ENCODE measurements around the gene BCAP31. TPM values are rescaled to one million over a fixed set of nuclear protein-coding genes. Genes with fewer than 3 reads are reported as not detected.
"Not testable (repeated sequence)": the region's sequence is repeated elsewhere in the genome, so short reads cannot be mapped to it uniquely, and the experiment has no call there.

The BCAP31 gene
- total RNA-seq, 1 donor from 2014 or later: 154 TPM

- Mint-ChIP-seq H3K4me3 (ENCODE audit: low read depth) (no peak overlapping the region), H3K27ac (no peak overlapping the region), H3K4me1 (ENCODE audit: low read depth) (no peaks in the 10 kb centered on the region), H3K27me3 (ENCODE audit: low read depth) (peaks cover 15% of the 10 kb centered on the region), H3K9me3 (no peaks in the 10 kb centered on the region), H3K36me3 (ENCODE audit: low read depth) (no peaks in the 10 kb centered on the region)
- intact Hi-C loops (cut with micrococcal nuclease): no loop called here
- DNase-seq (ENCODE audit: low spot score): no peak
These were observed 34.3 kb downstream of the BCAP31 start for GRCh38 chrX:153689654-153690465.

GRCh38 chrX:153688911-153689590, 35.1 kb downstream of the BCAP31 start:
- Mint-ChIP-seq H3K9me3 (no peaks in the 10 kb centered on the region), H3K27ac (no peak overlapping the region), H3K4me1 (ENCODE audit: low read depth) (no peaks in the 10 kb centered on the region), H3K27me3 (ENCODE audit: low read depth) (peaks cover 15% of the 10 kb centered on the region), H3K4me3 (ENCODE audit: low read depth) (no peak overlapping the region), H3K36me3 (ENCODE audit: low read depth) (no peaks in the 10 kb centered on the region)
- intact Hi-C loops (cut with micrococcal nuclease): no loop called here
- DNase-seq (ENCODE audit: low spot score): no peak

GRCh38 chrX:153688506-153688905, 35.7 kb downstream of the BCAP31 start:
- Mint-ChIP-seq H3K27me3 (ENCODE audit: low read depth) (peaks cover 15% of the 10 kb centered on the region), H3K4me1 (ENCODE audit: low read depth) (no peaks in the 10 kb centered on the region), H3K4me3 (ENCODE audit: low read depth) (no peak overlapping the region), H3K9me3 (no peaks in the 10 kb centered on the region), H3K36me3 (ENCODE audit: low read depth) (no peaks in the 10 kb centered on the region), H3K27ac (no peak overlapping the region)
- no peak for DNase-seq (ENCODE audit: low spot score)
- intact Hi-C loops (cut with micrococcal nuclease): no loop called here

GRCh38 chrX:153688071-153688470, 36.1 kb downstream of the BCAP31 start:
- intact Hi-C loops (cut with micrococcal nuclease): no loop called here
- Mint-ChIP-seq H3K9me3 (no peaks in the 10 kb centered on the region), H3K36me3 (ENCODE audit: low read depth) (no peaks in the 10 kb centered on the region), H3K4me1 (ENCODE audit: low read depth) (no peaks in the 10 kb centered on the region), H3K27me3 (ENCODE audit: low read depth) (peaks cover 15% of the 10 kb centered on the region), H3K27ac (no peak overlapping the region), H3K4me3 (ENCODE audit: low read depth) (no peak overlapping the region)
- no peak for DNase-seq (ENCODE audit: low spot score)

- H3K27ac Mint-ChIP-seq: no peak within 1 kb of the TSS
- DNase-seq (ENCODE audit: low spot score): no peak
- intact Hi-C loops (cut with micrococcal nuclease): no loop called here
- no peaks in the 10 kb centered on the region for H3K9me3 Mint-ChIP-seq
- H3K36me3 Mint-ChIP-seq (ENCODE audit: low read depth): no peaks in the 10 kb centered on the region
- H3K4me1 Mint-ChIP-seq (ENCODE audit: low read depth): no peaks in the 10 kb centered on the region
- H3K4me3 Mint-ChIP-seq (ENCODE audit: low read depth): peak within 1 kb of the TSS; percentile 70
- peaks cover 17% of the 10 kb centered on the region for H3K27me3 Mint-ChIP-seq (ENCODE audit: low read depth)
These were observed 36.8 kb downstream of the BCAP31 start, which contains the start of gene SLC6A8 for GRCh38 chrX:153687121-153688039. Gene SLC6A8, plus strand, starts transcription at chrX:153687926. Its CDS starts 649 bp downstream, at chrX:153688575.

GRCh38 chrX:153686711-153687110, 37.5 kb downstream of the BCAP31 start:
- no peaks in the 10 kb centered on the region for H3K4me1 Mint-ChIP-seq (ENCODE audit: low read depth)
- H3K9me3 Mint-ChIP-seq: no peaks in the 10 kb centered on the region
- no peak for DNase-seq (ENCODE audit: low spot score)
- no peak overlapping the region for H3K27ac Mint-ChIP-seq
- no peaks in the 10 kb centered on the region for H3K36me3 Mint-ChIP-seq (ENCODE audit: low read depth)
- intact Hi-C loops (cut with micrococcal nuclease): no loop called here
- H3K27me3 Mint-ChIP-seq (ENCODE audit: low read depth): peaks cover 18% of the 10 kb centered on the region
- H3K4me3 Mint-ChIP-seq (ENCODE audit: low read depth): no peak overlapping the region

- Mint-ChIP-seq H3K27ac (no peak overlapping the region), H3K9me3 (no peaks in the 10 kb centered on the region), H3K27me3 (ENCODE audit: low read depth) (peaks cover 19% of the 10 kb centered on the region), H3K4me3 (ENCODE audit: low read depth) (no peak overlapping the region), H3K36me3 (ENCODE audit: low read depth) (no peaks in the 10 kb centered on the region), H3K4me1 (ENCODE audit: low read depth) (no peaks in the 10 kb centered on the region)
- intact Hi-C loops (cut with micrococcal nuclease): no loop called here
- no peak for DNase-seq (ENCODE audit: low spot score)
These were observed 38.2 kb downstream of the BCAP31 start for GRCh38 chrX:153685751-153686696.

- no peaks in the 10 kb centered on the region for H3K9me3 Mint-ChIP-seq
- H3K27me3 Mint-ChIP-seq (ENCODE audit: low read depth): peaks cover 18% of the 10 kb centered on the region
- intact Hi-C loops (cut with micrococcal nuclease): no loop called here
These were observed 39.0 kb downstream of the BCAP31 start for GRCh38 chrX:153685156-153685536.

GRCh38 chrX:153684467-153685155, 39.6 kb downstream of the BCAP31 start:
- no peak overlapping the region for H3K4me3 Mint-ChIP-seq (ENCODE audit: low read depth)
- intact Hi-C loops (cut with micrococcal nuclease): no loop called here
- H3K27me3 Mint-ChIP-seq (ENCODE audit: low read depth): peaks cover 18% of the 10 kb centered on the region
- H3K27ac Mint-ChIP-seq: no peak overlapping the region
- DNase-seq (ENCODE audit: low spot score): no peak
- no peaks in the 10 kb centered on the region for H3K9me3 Mint-ChIP-seq
- H3K36me3 Mint-ChIP-seq (ENCODE audit: low read depth): no peaks in the 10 kb centered on the region
- H3K4me1 Mint-ChIP-seq (ENCODE audit: low read depth): no peaks in the 10 kb centered on the region

More at GRCh38 chrX:153685156-153685536, 39.0 kb downstream of the BCAP31 start:
- Mint-ChIP-seq H3K36me3 (ENCODE audit: low read depth) (no peaks in the 10 kb centered on the region), H3K4me1 (ENCODE audit: low read depth) (no peaks in the 10 kb centered on the region), H3K27ac (no peak overlapping the region), H3K4me3 (ENCODE audit: low read depth) (no peak overlapping the region)
- DNase-seq (ENCODE audit: low spot score): no peak

- H3K9me3 Mint-ChIP-seq; DNase-seq (ENCODE audit: low spot score); H3K4me1 Mint-ChIP-seq (ENCODE audit: low read depth); intact Hi-C loops (cut with micrococcal nuclease); H3K36me3 Mint-ChIP-seq (ENCODE audit: low read depth); H3K27ac Mint-ChIP-seq; H3K4me3 Mint-ChIP-seq (ENCODE audit: low read depth): not testable (repeated sequence)
- peaks cover 20% of the 10 kb centered on the region for H3K27me3 Mint-ChIP-seq (ENCODE audit: low read depth)
These were observed 40.7 kb downstream of the BCAP31 start for GRCh38 chrX:153683486-153683885.

GRCh38 chrX:153681175-153681574, 43.0 kb downstream of the BCAP31 start:
- Mint-ChIP-seq H3K9me3 (no peaks in the 10 kb centered on the region), H3K36me3 (ENCODE audit: low read depth) (no peaks in the 10 kb centered on the region), H3K4me3 (ENCODE audit: low read depth) (no peak overlapping the region), H3K27me3 (ENCODE audit: low read depth) (peaks cover 16% of the 10 kb centered on the region), H3K4me1 (ENCODE audit: low read depth) (no peaks in the 10 kb centered on the region), H3K27ac (no peak overlapping the region)
- DNase-seq (ENCODE audit: low spot score): no peak
- intact Hi-C loops (cut with micrococcal nuclease): no loop called here
